Activated T-cell treated with anti-CD3 and anti-CD28 coated beads for 48 hours (primary cell): ENCODE measurements around the gene SLF2.

ENCODE experiments used
- DNase-seq: peaks from one replicate; pipeline ENCODE4 v3.0.0-alpha.2; 2020; ENCODE audit warnings: low read depth

The SLF2 gene

DNA sequence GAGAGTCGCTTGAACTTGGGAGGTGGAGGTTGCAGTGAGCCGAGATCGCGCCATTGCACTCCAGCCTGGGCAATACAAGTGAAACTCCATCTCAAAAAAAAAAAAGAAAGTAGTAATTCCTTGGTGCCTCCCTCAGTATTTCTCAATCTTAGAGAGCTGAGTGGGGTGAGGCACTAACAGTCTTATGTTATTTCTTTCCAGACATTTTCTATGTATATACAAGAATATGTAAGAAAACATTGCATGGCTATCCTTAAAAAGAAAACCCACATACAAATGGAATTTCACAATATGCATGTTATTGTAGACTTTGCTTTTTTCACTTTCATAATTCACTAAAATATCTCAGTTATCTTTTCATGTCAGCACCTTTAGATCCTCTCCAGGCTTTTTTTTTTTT lies 13.6 kb upstream of the SLF2 start:
- no peak for DNase-seq

DNA sequence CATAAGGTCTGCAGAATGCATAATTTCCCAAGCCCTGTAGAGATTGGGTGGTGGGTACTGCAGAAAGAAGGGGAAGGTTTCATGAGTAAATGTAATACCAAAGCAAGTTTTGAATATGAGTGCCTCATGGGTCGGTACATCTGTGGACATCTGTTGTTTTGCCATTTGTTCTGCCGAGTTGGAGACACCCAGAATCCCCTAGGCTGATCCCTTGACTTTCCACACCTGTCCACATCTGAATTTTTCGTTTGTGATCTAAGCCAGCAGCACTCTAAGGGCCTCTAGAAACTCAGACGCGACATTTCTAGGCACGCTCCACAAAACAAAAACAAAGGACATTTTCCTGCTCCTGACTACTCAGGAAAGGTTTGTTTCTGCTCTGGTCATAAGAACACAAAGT lies 11.7 kb upstream of the SLF2 start:
- no peak for DNase-seq

DNA sequence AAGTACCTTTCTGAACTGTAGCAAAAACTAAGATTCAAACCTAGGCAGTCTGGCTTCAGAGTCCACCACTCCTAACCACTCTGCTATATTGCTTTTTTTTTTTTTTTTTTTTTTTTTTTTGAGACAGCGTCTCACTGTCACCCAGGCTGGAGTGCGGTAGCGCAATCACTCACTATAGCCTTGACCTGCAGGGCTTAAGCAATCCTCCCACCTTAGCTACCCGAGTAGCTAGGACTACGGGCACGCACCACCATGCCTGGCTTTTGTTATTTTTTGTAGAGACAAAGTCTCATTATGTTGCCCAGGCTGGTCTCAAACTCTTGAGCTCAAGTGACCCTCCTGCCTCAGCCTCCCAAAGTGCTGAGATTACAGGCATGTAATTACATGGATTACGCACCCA lies 10.1 kb upstream of the SLF2 start:
- DNase-seq = no peak

DNA sequence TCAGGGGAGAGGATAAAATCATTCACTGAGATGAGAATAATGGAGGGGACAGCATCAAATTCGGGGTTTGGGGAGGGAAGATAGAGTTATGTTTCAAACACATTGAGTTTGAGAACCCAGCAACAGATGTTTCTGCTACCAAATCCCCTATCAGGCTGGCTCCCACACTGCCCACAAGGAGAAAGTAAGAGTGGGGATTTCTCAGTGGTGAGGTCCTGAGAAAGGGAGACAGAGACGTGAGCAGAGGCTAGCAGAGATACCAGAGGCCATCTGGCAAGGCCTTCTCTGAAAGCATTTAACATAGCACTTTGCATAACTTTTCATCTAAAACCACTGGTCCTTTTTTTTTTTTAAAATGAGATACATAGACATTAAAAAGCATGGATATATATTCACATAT lies 7.8 kb upstream of the SLF2 start:
- DNase-seq = no peak

DNA sequence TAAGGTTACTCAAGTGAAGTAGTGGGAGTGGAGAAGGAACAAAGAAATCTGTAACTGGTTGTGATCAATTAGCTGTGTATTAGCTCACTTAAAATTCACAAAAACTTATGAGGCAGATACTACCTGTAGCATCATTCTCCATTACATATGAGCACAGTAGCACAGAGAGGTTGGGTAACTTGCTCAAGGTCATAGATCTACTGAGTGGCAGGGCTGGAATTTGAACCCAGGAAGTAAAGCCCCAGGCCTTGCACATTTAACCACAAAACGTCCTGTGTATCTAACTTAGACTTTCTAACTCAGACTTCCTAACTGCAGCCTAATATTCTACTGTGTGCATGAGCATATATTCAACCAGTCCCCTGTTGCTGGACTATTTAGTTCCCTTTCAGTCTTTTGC lies 5.6 kb upstream of the SLF2 start:
- DNase-seq = no peak

DNA sequence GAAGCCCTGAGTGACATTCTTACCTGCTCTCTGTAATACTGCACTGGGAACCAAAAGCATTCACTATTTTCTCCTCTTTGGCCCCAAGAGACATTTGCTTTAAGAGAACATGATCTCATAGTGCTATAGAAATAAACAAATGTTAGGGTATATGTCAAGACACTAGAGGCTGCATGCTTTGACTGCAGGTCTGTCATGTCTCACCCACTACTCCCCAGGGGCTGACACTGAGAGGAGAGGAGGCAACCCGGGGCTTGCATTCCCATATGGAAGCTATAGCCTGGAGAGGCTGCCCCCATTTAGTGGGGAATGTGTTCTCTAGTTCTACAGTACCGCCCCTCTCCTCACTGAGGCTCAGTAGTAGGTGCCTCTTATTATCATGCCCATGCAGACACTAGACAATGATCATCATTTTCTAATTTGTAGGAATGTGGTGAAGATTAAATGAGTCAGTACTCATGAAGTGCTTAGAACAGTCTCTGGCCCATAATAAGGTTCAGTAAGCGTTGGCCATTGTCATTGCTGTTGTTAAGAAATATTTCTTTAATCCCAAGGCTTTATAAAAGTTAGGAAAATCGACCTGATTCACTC lies 4.9 kb upstream of the SLF2 start:
- no peak for DNase-seq

DNA sequence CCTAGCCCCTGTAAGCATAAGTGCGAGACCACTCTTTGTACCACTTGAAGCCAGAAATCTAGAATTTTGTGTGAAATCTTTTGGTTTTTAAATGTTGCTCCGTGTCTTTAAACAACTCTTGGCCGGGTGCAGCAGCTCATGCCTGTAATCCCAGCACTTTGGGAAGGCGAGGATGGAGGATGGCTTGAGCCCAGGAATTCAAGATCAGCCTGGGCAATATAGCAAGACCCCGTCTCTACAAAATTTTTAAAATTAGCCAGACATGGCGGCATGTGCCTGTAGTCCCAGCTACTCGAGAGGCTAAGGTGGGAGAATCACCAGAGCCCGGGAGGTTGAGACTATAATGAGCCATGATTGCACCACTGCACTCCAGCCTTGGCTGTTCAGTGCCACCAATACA lies 4.4 kb upstream of the SLF2 start:
- no peak for DNase-seq

DNA sequence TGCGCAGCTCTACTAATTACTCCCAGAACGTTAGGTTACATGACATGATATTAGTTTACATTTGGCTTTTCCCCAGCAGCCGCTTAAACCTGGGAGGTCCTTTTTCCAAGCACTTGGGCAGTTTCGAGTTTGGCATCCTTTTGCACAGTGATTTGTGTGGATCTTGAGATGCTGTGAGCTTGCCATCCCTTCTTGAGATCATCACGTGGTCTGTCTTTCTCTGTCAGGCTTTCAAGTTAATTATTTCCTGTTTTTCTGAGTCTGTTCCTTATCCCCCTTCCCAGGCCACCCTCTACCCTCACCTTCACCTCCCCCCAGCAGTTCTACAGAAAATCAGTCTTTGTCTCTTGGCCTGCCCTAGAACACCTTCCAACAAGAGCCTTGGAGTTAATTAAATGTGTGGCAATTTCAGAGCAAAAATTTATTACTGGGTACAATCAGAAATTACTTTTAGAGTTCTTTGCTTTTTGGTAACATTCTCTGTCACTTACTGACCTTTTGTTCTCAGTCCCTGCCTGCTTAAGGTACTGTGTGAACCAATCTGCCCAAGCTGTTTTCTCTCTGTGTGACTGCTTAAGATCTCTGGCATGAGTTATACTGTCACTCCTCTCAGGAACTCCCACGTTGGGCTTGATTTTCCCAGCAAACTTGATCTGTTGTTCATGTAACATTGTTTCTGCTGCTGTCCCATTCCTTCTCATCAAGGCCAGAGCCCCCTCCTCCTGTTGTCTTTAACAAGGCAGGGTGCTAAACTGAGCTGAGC lies 3.1 kb upstream of the SLF2 start:
- DNase-seq = no peak

DNA sequence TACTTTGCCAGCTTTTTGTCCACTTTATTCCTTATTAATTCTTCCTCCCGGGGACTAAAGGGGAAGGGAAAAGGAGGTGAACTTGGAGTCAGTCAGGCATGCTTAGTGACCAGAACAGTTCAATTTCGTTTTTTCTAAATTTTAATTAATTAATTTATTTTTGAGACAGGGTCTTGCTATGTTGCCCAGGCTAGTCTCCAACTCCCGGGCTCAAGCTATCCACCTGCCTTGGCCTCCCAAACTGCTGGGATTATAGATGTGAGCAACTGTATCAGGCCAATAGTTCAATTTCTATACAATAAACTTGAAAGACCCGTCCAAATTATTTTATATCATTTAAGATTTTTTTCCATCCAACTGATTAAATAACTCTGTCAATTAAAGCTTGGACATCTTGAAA lies 1.3 kb upstream of the SLF2 start:
- DNase-seq = no peak

DNA sequence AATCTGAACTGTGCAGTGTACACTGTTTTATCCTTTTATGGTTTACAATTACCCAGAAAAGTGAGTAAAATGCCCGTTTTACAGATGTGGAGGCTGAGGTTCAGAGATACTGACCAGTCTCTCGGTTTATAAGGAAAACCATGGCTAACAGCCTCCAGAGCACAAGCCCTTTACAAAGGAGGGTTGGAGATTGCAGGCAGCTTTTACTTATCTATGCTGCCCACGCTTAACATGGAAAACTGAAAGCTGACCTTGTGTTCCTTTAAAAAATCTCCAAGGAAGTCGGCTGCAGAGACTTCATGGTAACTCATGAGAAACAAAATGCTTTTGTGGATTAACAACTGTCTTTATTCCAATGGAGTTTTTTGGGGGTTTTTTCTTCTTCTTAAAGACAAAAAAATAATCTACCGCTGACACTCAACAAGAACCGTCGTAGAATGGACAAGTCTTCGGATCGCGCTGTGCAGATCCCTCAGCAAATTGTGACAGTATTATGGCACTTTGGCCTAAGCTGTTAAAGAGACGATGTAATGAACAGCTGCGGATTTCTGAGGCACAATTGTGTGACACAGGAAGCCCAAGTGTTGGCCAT lies 654 bp upstream of the SLF2 start:
- no peak for DNase-seq

DNA sequence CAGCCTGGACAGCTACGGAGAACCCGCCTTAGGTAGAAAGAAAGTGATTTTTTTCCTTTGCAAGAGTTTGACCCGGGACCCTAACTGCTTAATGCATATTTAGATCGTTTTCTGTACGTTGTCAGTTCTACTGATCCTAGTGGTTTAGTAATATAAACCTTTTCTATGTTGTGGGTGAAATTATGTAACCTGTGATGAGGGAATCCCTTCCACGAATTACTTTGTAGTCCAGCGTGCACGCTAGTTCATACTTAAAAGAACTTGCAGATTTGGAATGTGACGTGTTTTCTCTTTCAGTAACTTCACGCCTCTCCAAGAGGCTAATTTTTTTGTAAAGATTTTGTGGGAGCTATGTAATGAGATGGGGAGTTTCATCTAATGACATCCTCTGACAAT lies 705 bp downstream of the SLF2 start:
- DNase-seq = no peak

DNA sequence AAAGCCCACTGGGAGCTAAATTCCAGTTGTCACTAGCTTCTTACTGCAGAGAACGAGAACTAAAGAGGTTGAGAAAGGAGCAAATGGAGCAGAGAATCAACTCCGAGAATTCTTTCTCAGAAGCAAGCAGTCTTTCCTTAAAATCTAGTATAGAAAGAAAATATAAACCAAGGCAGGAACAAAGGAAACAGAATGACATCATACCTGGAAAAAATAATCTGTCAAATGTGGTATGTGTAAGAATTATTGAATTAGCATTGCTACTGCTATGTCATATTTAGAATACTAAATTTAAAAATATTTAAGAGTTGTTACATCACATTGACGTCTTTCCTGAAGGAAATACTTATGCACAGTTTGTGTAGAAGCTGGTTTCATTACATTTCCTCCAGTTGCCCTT lies 4.3 kb downstream of the SLF2 start:
- DNase-seq = no peak

DNA sequence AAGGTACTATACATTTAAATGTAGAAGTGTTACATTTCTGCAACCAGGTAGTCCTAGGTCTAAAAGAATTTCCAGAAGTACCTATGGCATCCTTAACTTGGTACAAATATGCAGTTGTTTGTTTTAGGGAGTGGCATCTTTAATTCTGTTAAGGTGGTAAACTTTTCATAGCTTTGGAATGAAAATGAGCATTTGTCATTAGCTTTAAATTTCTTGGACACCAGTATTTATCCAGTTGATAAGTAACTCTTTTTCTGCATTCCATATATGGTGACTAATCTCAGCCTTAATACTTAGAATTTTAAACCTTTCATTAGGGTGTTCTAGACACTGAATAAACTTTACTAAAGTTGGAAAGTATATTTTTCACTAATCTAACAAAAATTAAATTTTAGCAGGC lies 10.8 kb downstream of the SLF2 start:
- DNase-seq = no peak

DNA sequence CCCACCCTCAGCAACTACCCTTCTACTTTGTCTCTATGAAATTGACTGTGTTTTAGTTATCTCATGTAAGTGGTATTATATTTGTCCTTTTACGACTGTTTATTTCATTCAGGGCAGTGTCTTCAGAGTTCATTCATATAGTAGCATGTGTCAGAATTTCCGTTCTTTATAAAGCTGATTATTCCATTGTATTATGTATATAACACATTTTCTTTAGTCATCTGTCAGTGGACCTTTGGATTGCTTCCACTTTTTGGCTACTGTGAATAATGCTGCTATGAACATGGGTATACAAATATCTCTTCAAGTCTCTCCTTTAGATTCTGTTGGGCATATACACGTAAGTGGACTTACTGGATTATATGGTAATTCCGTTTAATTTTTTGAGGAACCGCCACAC lies 14.5 kb downstream of the SLF2 start:
- DNase-seq = no peak

DNA sequence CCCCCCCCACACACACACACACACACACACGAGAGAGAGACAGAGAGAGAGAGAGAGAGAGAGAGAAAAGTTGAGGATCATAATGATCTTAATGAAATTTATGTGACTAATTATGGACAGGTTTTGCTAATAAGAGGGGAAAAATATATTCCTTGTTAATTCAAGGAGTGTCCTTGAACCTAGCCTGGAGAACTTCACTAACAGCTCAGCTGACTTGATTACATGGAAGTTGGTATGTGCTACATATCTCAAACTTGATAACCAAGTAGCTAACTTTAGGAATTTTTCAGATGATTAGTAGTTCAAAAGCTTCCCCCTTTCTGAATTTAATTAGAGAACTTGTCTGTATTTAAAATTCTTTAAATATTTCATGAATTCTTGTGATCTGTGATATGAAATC lies 15.3 kb downstream of the SLF2 start:
- DNase-seq = no peak

DNA sequence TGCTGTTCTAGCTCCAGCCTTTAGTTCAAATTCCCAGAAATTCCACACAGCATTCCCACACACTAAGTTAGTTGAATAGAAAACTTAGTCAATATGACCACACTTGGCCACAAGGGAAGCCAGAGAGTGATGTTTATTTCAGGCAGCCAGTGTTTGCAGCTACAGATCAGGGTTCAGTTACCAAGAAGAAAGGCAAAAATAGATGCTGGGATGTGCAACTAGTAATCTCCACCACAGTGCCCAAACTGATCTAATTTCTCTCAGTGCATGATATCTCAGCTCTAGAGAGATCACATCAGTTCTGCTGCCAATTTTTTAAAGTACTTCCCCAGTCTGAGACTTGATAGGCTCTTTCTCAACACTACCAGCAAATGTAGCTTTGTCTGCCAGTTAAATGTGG lies 17.6 kb downstream of the SLF2 start:
- DNase-seq = no peak

DNA sequence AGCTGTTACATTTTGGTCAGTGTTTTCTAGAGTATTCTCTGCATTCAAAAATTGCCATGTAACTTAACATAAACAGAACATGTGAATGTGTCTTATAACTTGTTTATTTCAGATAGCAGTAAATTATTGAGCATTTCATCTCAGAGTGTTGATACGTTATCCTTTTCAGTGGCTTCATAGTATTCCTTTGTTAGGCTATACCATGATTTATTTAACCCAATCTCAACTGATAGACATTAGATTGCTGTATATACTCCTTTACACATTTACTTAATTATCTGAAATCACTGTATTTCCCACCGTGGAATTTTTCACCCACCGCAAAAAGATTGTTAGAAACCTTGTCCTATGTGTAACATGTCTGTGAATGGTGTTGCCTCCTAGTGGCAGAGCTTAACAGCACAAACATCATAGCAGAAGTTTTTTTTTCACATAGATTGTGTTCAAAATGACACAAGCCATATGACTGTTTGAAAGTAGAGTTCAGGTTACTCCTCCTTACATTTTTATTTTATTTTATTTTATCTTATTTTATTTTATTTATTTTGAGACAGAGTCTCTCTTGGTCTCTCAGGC lies 21.4 kb downstream of the SLF2 start:
- DNase-seq = no peak

DNA sequence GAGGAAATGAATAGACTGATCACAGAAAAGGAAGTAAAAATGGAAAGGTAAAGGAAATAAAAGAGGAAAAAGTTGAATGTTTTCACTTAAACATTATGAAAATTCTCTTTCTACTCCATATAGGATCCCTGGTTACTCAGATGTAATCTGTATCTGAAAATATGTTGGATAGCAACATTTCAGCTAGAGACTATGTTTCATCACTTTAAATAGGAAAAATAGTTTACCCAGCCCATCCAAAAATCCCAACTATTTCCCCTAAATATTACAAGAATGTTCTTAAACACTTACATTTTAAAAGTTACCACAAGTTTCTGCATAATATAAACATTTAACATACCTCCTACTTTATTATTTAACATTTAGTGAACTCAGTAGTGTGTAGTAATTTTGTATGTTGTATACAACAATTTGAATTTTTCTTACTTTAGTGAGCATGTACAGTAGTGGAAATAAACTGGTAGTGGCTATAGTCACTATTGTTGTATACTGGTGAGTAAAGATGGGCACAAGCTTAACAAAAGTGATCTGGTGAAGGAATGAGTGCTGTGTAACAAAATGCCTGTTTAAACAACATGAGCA lies 27.1 kb downstream of the SLF2 start:
- no peak for DNase-seq

DNA sequence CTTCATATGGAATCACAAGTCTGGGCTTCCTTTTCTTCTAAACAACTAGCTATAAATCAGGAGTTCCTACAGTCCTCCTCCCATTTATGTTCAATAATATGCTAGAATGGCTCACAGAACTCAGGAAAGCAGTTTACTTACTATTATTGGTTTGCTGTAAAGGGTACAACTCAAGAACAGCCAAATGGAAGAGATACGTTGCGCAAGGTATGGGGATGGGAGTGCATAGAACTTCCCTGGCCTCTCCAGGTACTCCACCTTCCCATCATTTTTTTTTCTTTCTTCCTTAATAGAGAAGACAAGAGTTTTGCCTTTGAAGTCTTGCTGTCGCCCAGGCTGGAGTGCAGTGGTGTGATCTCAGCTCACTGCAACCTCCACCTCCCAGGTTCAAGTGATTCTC lies 29.5 kb downstream of the SLF2 start:
- DNase-seq = no peak

DNA sequence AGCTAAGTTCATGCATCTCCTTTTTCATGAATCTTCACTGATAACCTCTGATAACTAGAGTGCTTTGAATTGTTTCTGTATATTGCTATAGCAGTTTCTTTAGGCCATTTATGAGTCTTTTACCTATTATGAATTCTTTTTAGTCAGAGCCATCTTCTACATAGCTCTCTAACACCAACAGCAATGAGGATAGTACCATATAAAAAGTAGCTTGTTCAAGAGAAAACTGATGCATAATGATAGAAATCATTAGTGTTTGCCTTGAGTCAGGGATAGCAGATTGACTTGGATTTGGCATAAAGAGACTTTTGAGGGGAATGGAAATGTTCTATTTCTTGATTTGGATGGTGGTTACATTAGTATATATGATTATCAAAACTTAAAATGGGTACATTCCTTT lies 30.7 kb downstream of the SLF2 start:
- DNase-seq = no peak

DNA sequence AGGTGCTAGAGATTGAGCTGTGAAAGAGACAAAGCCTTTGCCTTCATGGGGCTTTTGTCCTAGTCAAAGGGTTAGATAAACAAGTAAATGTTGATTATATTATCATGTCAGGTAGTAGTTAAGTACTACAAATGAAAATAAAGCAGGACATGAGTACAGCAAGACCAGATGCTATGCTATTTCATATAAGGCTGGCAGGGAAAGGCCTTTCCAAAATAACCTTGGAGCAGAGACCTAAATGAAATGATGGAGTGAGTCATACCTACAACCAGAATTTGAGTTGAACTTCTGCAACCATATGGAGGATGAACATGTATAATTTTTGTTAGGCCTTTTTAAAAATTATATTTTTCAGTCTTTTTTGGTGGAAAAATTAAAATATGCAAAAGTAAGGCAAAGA lies 33.0 kb downstream of the SLF2 start:
- no peak for DNase-seq

DNA sequence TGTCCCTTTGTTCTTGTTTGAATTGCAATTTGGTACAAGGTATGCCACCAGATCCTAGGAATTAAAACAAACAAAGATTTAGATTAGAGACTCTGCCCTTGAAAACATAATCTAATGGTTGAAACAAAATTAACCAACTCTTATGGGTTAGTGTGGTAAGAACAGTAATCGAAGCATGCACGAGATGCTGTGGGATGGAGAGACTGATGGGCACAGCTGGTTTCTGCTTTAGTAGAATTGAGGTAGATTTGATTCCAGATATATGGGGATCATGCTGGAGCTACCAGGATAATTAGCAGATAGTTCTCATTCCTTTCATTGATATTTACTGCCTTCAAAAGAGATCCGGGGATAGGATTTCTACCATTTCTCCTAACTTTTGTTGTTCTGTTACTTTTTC lies 36.2 kb downstream of the SLF2 start:
- no peak for DNase-seq

DNA sequence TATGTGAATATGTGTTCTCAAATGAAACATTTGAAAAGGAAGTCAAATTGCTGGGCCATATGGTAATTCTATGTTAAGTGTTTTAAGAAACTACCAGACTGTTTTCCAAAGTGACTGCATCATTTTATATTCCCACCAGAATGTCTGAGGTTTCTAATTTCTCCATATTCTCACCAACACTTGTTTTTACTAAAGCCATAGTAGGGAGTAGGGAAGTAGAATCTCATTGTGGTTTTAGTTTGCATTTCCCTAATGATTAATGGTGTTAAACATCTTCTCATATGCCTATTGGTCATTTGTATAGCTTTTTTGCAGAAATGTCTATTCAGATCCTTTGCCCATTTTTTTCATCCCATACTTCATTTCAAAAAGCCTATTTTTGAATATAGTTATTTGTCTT lies 47.5 kb downstream of the SLF2 start:
- no peak for DNase-seq
